ENCODE measurements around the gene GPC3. TPM values are rescaled to one million over a fixed set of nuclear protein-coding genes. Genes with fewer than 3 reads are reported as not detected.

The GPC3 gene
- polyA plus RNA-seq, 2 of the 4 experiments (the other 2 are of a cell fraction): not detected

GRCh38 chrX:133859336-133859735 lies 126.1 kb downstream of the GPC3 start:
- H3K4me3 ChIP-seq: no peak overlapping the region
- H3K9me3 ChIP-seq: no peaks in the 10 kb centered on the region
- WGBS (ENCODE audit: missing lambda C conversion rate): 45% methylated on average over 3 of the region's 3 CpGs
- POLR2A ChIA-PET: no interaction called here
- DNase-seq (ENCODE audit: low read depth in 1 of 2, low spot score in 1 of 2) (no peak), ATAC-seq (no peak), FAIRE-seq (no peak)
- no peak for TF ChIP-seq CHD4 (IDR thresholded peaks at IDR 0.05; ENCODE audit: borderline replicate concordance)
- no peak for TF ChIP-seq HOXB5 (CRISPR knock-in tag; IDR thresholded peaks at IDR 0.05)
- no peak for TF ChIP-seq GATA3 (IDR thresholded peaks at IDR 0.05; ENCODE audit: borderline replicate concordance)
- no peak for TF ChIP-seq USF2 (IDR thresholded peaks at IDR 0.05)
- no peak for TF ChIP-seq E2F6 (IDR thresholded peaks at IDR 0.05; ENCODE audit: borderline replicate concordance, low read depth)
- no peak for TF ChIP-seq CBX2 (IDR thresholded peaks at IDR 0.05; ENCODE audit: borderline replicate concordance, low read depth)
- TF ChIP-seq BCL3 (IDR thresholded peaks at IDR 0.05): no peak
- TF ChIP-seq MAX (IDR thresholded peaks at IDR 0.05): no peak
- no peak for TF ChIP-seq NR3C1 (IDR thresholded peaks at IDR 0.05)
- TF ChIP-seq CEBPB (IDR thresholded peaks at IDR 0.05): no peak
- no peak for TF ChIP-seq NPAS2 (CRISPR knock-in tag; IDR thresholded peaks at IDR 0.05; ENCODE audit: borderline replicate concordance)
- no peak overlapping the region for H3K27ac ChIP-seq
- H3K4me2 ChIP-seq: no peak overlapping the region
- no peaks in the 10 kb centered on the region for H3K4me1 ChIP-seq
- CTCF ChIA-PET: no interaction called here

GRCh38 chrX:133857640-133858269 lies 127.6 kb downstream of the GPC3 start:
- no peak for FAIRE-seq
- ATAC-seq: no peak
- Histone ChIP-seq H3K4me2 (no peak overlapping the region), H3K27ac (no peak overlapping the region), H3K4me1 (no peaks in the 10 kb centered on the region), H3K9me3 (no peaks in the 10 kb centered on the region), H3K4me3 (no peak overlapping the region)
- TF ChIP-seq KDM5A (IDR thresholded peaks at IDR 0.05) (no peak), POLR2AphosphoS2 (conservative IDR thresholded peaks at IDR 0.05; ENCODE audit: low read length) (no peak), CBX8 (IDR thresholded peaks at IDR 0.05) (no peak), NPAS2 (CRISPR knock-in tag; IDR thresholded peaks at IDR 0.05; ENCODE audit: borderline replicate concordance) (no peak), FOSL2 (IDR thresholded peaks at IDR 0.05) (no peak), FOSL2 (CRISPR knock-in tag; IDR thresholded peaks at IDR 0.05) (no peak), MAZ (IDR thresholded peaks at IDR 0.05; ENCODE audit: borderline replicate concordance, low read depth, low read length) (no peak), MAFK (IDR thresholded peaks at IDR 0.05; ENCODE audit: partially characterized antibody) (no peak), RARB (CRISPR knock-in tag; IDR thresholded peaks at IDR 0.05) (no peak), GATA3 (IDR thresholded peaks at IDR 0.05; ENCODE audit: borderline replicate concordance) (no peak)
- WGBS (ENCODE audit: missing lambda C conversion rate): 3% methylated on average over 1 of the region's 1 CpG
- CTCF ChIA-PET: no interaction called here
- POLR2A ChIA-PET: no interaction called here
- no peak for DNase-seq (ENCODE audit: low read depth in 1 of 2, low spot score in 1 of 2)

- Histone ChIP-seq H3K4me3 (no peak overlapping the region), H3K4me1 (no peaks in the 10 kb centered on the region), H3K4me2 (no peak overlapping the region), H3K27ac (no peak overlapping the region), H3K9me3 (no peaks in the 10 kb centered on the region)
- TF ChIP-seq BHLHE40 (IDR thresholded peaks at IDR 0.05; ENCODE audit: low read depth, low read length) (no peak), CEBPB (IDR thresholded peaks at IDR 0.05) (no peak), KDM5A (IDR thresholded peaks at IDR 0.05) (no peak), E2F6 (IDR thresholded peaks at IDR 0.05; ENCODE audit: borderline replicate concordance, low read depth) (no peak), USF2 (IDR thresholded peaks at IDR 0.05) (no peak), HOXA7 (CRISPR knock-in tag; IDR thresholded peaks at IDR 0.05) (no peak), FOSL2 (IDR thresholded peaks at IDR 0.05) (no peak), FOSL2 (CRISPR knock-in tag; IDR thresholded peaks at IDR 0.05) (no peak), FOXS1 (CRISPR knock-in tag; IDR thresholded peaks at IDR 0.05) (no peak), POLR2AphosphoS2 (conservative IDR thresholded peaks at IDR 0.05; ENCODE audit: low read length) (no peak), RAD21 (conservative IDR thresholded peaks at IDR 0.05 in 1 of 2, IDR thresholded peaks at IDR 0.05 in 1 of 2) (no peak), RARB (CRISPR knock-in tag; IDR thresholded peaks at IDR 0.05) (no peak)
- ChIA-PET POLR2A (no interaction called here), CTCF (no interaction called here)
- 1% methylated on average over 3 of the region's 3 CpGs for WGBS (ENCODE audit: missing lambda C conversion rate)
- DNase-seq (ENCODE audit: low read depth in 1 of 2, low spot score in 1 of 2) (no peak), FAIRE-seq (no peak), ATAC-seq (no peak)
Observed at GRCh38 chrX:133856819-133857218, 128.6 kb downstream of the GPC3 start.
